Stimulated activated CD8-positive, alpha-beta memory T cell treated with anti-CD3 and anti-CD28 coated beads, Interleukin-4, amount 100 ng/mL, for 24 hours (primary cell): ENCODE data around the gene ADARB2.
"Not testable (repeated sequence)": the region's sequence is repeated elsewhere in the genome, so short reads cannot be mapped to it uniquely, and the experiment has no call there.

Experiments
- DNase-seq: peaks from one replicate; pipeline ENCODE4 v3.0.0-alpha.2; 2020; ENCODE audit warnings: low read depth

Gene ADARB2

DNA sequence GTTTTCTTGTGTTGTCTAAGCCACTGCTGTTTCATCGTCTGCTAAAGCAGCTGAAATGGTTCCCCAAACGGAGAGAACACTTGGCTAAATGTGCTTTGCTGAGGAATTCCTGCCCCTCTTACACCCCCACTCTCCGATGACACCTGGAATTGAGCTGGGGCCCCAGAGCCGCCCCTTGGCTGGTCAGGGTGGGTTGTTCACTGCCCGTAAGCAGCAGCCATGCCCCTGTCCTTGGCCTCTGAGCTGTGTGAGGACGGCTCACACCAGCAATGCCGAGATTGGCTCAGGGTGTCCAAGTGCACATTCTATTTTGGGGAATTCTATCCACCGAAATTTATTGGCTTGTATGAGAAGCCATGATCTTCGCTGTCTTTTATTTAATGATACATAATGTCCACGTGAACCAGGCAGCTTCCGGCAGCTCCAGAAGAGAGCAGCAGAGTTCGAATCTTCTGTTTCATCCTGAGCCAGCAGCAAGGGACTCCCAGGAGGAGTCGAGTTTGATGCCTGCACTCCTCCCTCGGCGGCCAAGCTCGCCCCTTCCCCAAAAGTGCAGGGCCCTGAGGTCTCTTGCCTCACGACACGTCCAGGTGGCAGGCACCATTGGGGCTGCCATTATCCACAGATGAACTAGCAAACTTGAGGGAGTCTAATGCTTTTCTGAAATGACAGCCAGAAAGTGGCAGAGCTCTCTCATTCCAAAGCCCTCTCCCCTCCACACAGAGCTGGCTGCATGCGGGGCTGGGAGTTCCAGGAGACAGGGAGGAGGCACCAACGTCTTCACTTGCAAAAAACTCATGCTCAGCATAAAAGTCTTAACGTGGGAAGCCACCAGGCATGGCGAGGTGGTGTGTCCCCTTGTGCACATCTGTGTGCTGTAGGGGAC lies 567.1 kb downstream of the ADARB2 start:
- DNase-seq: no peak

GRCh38 chr10:1169186-1169885 lies 568.0 kb downstream of the ADARB2 start:
- no peak for DNase-seq

DNA sequence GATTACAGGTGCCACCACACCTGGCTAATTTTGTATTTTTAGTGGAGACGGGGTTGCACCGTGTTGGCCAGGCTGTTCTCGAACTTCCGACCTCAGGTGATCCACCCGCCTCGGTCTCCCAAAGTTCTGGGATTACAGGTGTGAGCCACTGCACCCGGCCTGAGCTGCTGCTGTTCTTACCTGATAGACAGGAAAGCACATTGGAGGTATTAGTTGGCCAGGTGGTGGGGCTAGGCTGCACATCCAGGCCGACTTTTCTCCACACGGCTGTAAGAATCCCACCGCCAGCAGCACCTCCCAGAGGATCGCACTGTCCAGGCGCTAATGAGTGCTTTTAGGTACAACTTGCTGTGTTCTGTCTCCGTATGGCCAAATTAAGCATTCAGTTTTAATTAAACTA lies 568.6 kb downstream of the ADARB2 start:
- DNase-seq: no peak

DNA sequence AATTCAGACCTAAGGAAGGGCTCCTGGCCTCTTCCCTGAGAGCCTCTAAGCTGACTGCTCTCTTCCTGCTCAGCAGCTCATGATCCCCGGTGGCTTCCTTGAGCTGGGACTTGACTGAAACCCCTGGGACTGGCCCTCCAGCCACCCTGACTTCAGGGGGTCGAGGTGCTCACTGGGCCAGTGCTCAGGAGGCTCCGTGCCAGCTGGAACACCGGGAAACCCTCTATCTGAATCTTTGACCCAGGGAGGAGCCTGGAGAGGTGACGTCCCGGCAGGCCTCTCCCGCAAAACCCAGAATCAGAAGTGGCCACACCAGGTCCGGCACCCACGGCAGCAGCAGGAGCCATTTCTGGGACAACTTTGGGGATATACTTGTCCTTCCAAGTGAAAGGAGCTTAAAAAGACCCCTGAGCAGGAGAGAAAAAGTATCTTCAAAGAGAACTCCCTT lies 570.5 kb downstream of the ADARB2 start:
- DNase-seq: no peak

DNA sequence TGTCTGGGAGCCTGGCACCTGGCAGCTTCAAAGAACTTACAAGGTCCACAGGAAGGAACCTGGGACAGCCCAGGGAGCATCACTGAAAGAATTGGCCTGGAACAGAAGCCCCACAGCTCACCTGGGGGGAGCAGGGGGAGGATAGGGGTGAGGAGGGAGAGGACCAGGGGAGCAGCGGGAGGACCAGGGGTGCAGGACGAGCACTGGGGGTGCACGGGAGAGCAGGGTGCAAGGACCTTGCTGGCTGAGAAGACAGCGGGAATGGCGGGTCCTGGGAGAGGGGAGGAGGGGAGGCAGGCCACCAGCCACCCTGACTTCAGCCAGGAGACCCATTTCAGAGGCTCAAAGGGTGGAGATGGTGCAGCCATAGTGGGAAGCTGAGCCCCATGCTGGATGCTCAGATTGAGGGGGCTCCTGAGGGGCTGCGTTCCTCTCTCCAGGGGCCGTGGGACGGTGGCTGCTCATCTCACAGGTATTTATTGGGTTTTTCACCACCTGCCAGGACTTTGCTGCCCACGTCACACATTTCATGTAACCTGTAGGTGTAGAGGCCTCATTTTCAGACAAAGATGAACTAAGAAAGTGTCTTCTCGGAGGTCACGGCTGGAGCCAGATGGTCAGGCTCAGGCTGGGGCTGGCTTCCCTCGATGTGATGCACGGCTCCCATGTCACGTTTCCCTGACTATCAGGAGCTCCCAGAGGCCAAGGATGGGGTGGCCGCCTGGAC lies 571.1 kb downstream of the ADARB2 start:
- DNase-seq: no peak

GRCh38 chr10:1163831-1164230 lies 573.5 kb downstream of the ADARB2 start:
- DNase-seq: no peak

GRCh38 chr10:1163204-1163660 lies 574.1 kb downstream of the ADARB2 start:
- DNase-seq: no peak

GRCh38 chr10:1162481-1163203 lies 574.7 kb downstream of the ADARB2 start:
- DNase-seq: no peak

- DNase-seq: not testable (repeated sequence)
These were observed 576.0 kb downstream of the ADARB2 start for GRCh38 chr10:1161315-1161673.

GRCh38 chr10:1160561-1161314 lies 576.6 kb downstream of the ADARB2 start:
- no peak for DNase-seq

- no peak for DNase-seq
These were observed 577.9 kb downstream of the ADARB2 start for GRCh38 chr10:1159131-1160061.

DNA sequence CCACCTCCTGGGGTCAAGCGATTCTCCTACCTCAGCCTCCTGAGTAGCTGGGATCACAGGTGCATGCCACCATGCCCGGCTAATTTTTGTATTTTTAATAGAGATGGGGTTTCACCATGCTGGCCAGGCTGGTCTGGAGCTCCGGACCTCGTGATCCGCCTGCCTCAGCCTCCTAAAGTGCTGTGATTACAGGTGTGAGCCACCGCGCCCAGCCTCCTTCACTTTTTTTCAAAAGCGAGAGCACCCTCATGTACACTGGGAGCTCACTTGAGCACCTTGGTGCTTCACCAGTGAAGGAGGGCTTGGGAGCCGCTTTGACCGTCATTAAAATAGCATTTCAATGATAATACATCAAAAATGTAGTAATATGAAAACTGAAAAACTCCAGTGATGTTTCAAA lies 578.8 kb downstream of the ADARB2 start:
- not testable (repeated sequence) for DNase-seq

- no peak for DNase-seq
These were observed 579.3 kb downstream of the ADARB2 start for GRCh38 chr10:1158066-1158465.

- no peak for DNase-seq
These were observed 579.8 kb downstream of the ADARB2 start for GRCh38 chr10:1157615-1157933.

- DNase-seq: no peak
These were observed 580.3 kb downstream of the ADARB2 start for GRCh38 chr10:1156921-1157614.

GRCh38 chr10:1156616-1156886 lies 580.8 kb downstream of the ADARB2 start:
- no peak for DNase-seq

DNA sequence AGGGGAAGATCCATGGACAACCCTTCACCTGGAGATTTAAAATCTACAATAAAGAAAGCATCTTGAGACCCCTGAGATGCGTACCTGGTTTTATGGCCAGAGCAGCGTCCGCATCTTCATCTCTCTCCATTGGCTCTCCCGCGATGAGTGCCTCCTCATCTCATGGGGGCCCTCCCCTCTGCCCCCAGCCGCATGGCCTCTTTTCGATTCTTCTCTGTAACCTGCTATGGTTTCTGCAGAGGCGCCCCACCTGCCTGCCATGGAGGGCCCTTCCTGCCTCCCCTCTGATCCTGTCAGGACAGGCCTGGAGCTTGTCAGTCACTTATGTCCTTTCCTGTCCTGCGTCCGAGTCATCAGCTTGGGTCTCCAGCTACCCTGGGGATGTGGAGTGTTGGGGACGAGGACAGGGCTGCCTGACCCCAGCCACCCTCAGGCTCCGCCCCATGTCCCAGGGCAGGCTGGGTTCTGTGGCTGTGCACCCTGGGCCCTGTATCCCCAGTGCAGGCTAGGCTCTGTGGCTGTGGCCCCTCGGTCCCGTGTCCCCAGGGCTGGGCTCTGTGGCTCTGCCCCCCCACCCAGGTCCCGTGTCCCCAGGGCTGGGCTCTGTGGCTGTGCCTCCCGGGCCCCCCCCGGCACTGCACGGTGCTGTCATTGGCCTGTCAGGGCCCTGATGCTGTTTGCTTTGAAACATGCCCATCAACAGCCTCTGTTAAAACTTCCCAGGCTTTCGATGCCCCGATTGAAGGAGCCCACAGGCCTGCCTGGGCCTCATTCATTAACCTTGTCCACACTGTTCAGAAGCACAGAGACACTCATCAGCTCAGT lies 581.3 kb downstream of the ADARB2 start:
- no peak for DNase-seq

- no peak for DNase-seq
These were observed 582.6 kb downstream of the ADARB2 start for GRCh38 chr10:1154531-1155295.
